CD4-positive, alpha-beta T cell treated with Interleukin-21 for 1 hour (primary cell): Measurements from ENCODE around the gene FEV.

Experiments
- DNase-seq: peaks from one replicate; pipeline ENCODE4 v3.0.0-alpha.2; 2020

FEV gene

DNA sequence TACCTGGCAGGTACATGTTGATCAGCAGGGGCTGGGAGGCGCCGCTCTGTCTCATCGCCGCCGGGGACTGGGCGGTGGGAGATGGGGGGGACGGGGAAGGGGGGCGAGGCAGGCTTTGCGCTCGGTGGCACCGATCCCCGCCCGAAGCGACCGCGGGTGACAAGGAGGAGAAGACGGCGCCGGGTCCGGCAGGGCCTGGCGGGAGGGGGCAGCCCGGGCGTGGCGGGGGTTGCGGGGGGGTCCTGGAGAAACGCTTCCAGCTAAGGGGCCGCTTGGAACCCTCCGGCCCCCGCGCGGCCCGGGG lies at the start of gene FEV:
FEV (minus strand) TSS at position 164 of the 304 bp plus-strand sequence; CDS start at position 55, 109 bp downstream.
- no peak for DNase-seq

DNA sequence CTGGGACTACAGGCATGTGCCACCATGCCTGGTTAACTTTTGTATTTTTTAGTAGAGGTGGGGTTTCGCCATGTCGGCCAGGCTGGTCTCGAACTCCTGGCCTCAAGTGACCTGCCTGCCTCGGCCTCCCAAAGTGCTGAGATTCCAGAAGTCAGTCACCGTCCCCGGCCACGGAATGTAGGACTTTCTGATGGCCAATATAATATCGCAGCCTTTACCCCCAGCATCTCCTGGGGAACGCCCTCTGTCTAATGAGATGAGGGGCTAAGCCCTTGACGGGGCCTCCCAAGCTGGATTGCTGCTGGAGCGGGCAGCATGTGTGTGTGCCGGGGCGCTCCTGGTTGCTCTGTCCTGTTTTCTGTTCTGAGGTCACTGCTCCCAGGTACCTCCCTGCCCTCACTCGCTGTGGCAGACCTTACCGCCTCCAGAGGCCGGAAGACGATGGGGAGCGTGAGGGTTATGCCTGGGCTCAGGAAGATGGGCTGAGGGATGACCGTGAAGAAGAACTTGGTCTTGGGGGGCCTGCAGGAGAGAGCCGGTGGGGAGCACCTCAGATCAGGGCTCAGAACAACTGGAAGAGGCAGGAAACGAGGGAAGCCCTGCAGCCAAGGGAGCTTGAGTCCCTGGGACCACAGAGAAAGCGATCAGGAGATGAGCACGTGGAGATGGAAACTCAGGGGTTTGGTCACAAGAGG lies 47.2 kb upstream of the FEV start:
- DNase-seq: no peak

DNA sequence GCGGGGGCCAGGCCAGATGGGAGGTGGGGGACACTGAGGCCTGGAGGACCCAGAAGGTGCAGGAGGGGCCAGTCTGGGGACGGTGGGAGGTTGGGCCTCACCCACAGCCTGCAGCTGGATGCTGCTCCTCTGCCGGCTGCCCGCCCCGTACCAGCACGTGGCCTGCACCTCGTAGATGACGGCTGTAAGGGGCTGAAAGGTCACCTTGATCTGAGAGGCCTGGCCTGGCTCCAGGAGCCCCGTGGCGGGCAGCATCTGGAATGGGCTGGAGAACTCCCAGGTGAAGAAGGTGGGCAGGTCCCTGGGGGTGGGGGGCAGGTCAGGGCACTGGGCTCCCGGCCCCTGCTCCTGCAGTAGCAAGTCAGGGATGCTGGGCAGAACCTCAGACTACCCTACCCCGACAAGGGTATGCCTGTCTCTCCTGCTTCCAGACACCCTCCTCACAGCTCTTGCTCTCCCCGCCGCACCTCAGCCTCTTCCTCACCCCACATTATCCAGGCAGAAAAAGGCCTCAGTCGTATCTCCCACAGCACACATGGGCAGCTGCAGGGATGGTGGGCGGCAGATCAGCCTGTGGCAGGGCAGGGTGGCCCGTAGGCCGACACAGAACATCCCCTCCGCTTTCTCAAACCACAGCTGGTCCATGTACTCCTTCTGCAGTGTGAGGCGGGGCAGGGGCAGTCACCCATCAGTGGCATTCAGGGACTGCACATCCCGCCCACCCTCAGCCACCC lies 46.2 kb upstream of the FEV start:
- no peak for DNase-seq

- DNase-seq: no peak
These were observed 45.4 kb upstream of the FEV start for GRCh38 chr2:219030177-219030940.

DNA sequence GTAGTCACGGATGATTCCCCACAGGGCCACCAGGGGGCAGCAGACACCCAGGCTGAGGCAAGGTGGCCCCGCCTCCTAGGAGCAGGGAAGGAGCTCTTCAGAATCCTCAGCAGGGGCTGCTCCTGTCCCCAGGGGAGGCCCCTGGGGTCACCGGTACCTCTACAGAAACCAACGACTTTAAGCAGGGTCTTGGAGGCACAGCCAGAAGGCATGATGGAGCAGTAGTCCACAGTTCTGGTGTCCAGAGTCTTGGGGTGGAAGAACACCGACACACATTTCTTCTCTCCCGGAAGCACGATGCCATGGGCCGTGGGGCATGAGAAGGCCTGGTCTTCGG lies 44.8 kb upstream of the FEV start:
- peak; percentile 73 for DNase-seq

GRCh38 chr2:219028996-219029828 lies 44.2 kb upstream of the FEV start:
- DNase-seq: no peak

DNA sequence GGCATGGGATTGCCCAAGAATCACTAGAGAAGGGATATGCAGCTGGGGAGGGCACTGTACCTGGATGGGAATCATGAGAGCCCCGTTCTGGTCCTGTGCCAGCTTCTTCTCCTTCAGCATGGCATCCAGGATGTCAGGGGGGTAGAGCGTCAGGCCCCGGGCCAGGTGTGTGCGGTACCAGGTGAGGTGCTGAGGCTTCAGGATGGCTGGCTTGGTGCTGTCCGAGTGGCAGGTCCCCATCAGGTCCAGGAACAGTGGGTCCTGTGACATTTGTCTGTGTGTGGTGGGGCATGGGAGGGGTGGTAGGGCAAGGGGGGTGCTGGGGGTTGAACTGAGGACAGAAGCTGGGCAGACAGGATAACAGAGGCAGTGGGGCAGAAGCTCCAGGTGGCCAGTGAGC lies 43.2 kb upstream of the FEV start:
- no peak for DNase-seq

DNA sequence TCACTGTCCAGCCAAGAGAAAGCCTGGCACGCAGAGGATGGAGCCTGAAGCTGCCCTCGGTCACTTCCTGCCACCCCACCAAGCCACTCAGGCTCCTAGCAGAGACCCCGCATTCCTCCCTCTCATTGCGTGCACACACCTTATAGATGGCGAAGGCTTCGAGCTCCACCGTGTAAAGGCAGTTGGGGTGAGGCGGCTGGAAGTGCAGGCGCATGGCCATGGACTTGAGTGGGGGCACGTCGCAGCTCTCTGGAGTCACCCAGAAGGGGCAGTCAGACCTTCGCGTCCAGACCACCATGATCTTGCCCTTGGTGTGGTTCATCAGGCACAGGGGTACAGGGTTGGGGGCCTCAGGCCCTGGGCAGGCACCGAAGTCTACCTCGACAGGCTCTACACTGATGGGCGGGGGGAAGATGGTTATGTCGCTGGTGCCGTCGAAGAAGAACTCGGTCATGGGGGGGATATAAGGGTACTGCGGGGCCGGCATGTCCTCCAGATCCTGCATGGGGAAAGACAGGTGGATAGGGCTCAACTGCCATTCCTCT lies 42.6 kb upstream of the FEV start:
- DNase-seq: no peak

DNA sequence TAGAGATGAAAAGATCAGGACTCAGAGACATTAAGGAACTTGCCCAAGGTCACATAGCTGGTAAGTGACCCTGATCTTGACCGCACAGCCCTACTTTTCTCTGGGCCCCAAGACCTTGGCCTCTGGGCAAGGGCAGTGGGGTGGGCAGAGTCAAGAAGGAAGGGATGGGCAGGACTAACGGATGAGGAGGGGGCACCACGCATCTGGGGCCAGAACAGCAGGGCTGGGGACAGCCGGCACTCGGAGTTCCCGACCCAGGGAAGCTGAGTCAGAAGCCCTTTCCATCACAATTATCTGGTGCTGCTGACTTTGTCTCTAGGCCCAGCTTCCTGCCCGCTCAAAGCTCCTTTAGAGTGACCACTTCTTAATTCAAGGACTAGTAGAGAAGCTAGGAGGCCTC lies 42.0 kb upstream of the FEV start:
- DNase-seq: no peak

GRCh38 chr2:219025637-219026585 lies 40.9 kb upstream of the FEV start:
- no peak for DNase-seq

DNA sequence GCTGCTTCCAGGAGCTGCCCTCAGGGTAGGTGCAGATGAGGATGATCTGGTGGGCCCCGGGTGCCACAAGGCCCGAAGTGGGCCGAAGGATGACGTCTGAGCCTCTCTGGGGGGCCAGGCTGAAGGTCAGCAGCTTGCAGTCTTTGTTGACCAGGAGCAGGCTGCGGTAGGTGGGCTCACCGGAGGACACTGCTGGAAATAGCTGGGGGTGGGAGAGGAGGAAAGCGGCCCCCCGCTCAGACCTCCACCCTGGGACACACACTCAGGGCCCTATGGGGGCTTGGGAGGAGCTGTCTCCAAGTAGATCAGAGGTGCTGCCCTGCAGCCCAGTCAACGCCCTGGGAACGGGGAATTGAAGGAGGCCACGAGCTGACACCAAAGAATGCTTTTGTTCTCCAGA lies 39.1 kb upstream of the FEV start:
- DNase-seq: no peak

DNA sequence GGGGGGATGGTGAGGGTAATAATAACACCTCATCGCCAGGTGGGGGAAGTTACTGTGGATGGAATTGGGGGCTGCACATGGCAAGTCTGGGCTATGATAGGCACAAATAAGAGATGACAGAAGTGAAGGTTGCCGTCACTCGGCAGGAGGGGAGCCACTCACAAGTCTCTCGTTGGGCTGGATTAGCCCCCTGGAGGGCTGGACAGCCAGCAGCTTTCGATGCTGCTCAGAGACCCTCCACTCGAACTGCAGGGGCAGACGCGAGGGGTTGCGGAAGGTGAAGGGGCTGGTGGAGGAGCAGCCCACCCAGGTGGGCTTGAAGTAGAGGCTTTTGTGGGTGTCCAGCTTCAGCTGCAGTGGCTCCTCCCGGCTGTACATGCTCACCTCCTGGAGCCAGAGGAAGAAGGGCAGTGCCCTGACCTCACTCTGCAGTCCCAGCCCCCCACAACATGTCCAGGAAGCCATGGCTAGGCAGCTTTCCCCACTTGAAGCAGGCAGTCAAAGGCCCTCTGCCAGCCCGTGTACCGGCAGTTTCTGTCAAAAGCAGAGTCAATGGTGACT lies 38.1 kb upstream of the FEV start:
- no peak for DNase-seq

DNA sequence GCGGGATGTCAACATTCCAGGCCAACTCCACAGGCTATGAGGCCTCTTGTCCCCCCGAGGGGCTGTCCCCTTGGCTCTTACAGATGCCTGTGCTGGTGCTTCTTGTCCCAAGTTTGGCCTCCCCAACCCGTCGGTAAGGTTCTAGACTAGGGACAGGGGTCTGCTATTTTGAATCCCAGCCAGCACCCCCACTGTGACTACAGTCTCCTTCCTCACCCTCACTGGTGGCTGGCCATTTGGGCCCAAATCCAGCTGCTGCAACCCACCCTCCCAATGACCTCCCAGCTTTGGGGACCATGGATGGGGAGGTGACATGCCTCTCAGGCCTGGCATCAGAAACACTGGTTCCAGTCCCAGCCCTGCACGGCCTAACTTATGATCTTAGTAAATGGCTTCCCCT lies 37.6 kb upstream of the FEV start:
- no peak for DNase-seq

GRCh38 chr2:219022041-219022440 lies 37.1 kb upstream of the FEV start:
- no peak for DNase-seq

DNA sequence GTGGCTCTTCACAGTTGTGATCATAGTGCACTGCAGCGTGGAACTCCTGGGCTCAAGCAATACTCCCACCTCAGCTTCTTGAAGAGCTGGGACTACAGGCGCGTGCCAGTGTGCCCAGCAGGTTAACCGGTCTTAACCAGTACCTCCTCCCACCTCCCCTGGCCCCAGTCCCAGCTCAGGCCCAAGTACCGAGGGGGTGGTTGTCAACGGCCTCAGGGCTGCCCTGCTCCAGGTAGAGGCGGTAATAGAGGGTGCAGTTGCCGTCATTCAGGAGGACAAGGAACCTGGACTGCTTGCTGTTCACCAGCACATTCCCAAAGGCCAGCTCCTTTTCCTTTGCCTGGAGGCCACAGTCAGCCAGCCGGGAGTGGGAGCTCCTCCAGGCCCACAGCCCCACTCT lies 36.6 kb upstream of the FEV start:
- DNase-seq: no peak

DNA sequence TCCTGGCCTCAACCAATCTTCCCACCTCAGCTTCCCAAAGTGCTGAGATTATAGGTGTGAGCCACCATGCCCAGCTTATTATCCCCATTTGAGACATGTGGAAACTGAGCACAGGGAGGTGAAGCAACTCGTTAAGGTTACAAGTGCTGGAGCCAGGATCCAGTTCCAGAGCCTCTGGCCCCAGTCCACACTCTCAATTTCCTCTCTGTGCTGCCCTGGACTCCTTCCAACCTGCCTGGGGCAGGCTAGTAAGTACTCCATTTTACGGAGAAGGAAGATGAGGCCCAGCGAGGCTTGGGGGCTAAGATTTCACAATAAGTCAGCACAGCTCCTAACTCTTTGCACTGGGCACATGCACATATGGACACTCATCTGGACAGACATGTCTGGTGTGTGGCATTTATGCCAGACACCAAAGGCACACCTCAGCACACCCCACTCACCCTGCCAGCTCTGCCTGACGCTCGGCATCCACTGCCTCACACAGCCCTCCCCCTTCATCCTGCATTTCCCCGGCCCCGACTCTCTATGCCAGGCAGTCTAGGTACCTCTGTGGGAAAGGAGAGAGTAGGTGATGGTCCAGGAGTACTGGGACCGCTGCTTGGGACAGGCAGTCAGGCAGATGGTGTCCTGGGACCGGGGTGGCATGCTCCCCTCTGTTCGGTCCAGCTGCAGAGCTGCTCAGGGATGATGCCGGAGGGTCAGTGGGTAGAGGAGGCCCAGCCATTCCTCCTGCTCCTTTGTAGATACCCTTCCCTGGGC lies 35.8 kb upstream of the FEV start:
- DNase-seq: no peak

- no peak for DNase-seq
These were observed 34.5 kb upstream of the FEV start for GRCh38 chr2:219019436-219019835.

- no peak for DNase-seq
These were observed 33.7 kb upstream of the FEV start for GRCh38 chr2:219018726-219019125.

GRCh38 chr2:219018286-219018685 lies 33.3 kb upstream of the FEV start:
- DNase-seq: no peak

DNA sequence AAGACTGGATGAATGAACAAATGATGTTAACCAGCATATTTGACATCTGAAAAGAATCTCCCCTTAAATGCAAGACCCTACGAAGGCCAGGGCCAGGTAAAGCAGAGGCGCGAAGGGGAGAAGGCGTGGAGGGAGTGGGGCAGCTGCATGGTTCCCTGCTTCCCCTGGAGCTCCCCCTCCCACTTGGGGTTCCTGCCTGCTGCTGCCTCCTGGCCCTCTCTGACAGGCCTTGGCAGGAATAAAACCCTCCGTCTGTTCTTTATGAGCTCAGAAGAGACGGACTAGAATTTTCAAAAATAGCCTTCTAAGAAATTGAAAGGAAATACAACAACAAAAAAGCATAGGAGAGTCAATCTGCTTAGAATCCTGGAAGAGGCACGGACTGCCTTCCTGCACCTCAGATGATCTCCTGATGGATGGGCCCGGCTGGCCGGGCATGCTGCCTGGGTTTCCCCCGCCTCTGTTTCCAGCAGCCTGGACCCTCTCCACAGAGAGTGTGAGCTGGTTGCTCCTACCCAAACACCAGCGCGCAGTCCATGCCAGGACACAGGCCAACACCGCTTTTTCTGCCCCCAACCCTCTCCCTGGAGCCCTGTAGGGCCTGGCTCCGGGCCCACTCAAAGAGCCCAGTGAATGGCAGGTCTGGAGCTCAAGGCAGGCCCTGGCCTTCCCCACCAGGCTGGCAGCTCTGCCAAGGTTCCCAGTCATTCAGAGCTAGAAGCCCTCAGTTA lies 32.4 kb upstream of the FEV start:
- no peak for DNase-seq
